Panc1 (cell line): ENCODE data around the gene CTTNBP2. TPM values are rescaled to one million over a fixed set of nuclear protein-coding genes. Genes with fewer than 3 reads are reported as not detected.

ENCODE experiments used
- ATAC-seq: fragments of 200-7000 bp; cut with Tn5 transposase; 2 replicates; pipeline ENCODE4 v1.9.1; 2020; ENCODE audit warnings: mild to moderate bottlenecking, moderate library complexity
- BruUV-seq: library from RNA; stranded (reverse); fragments of 400-500 nt; replicated peaks from 2 replicates; lab custom pipeline; 2021; lab: Mats Ljungman, UMichigan
- CTCF ChIA-PET: fragments of 300-600 bp; sonication (Branson Sonifier 250); formaldehyde crosslinking; loops from one replicate; lab custom pipeline; 2022; ENCODE audit warnings: antibody characterized with exemption; lab: Charles Lee
- POLR2A ChIA-PET: fragments of 300-600 bp; sonication (Branson Sonifier 250); formaldehyde crosslinking; loops from one replicate; lab custom pipeline; 2022; ENCODE audit warnings: antibody characterized with exemption; lab: Charles Lee
- DNase-seq: peaks from one replicate; pipeline ENCODE4 v3.0.0-alpha.2; 2010; ENCODE audit warnings: low read depth, low spot score
- H3K27ac ChIP-seq: 2 replicates; pipeline ENCODE4 v1.5.1; 2011; ENCODE audit warnings: mild to moderate bottlenecking, low read length, inconsistent platforms
- H3K27me3 ChIP-seq: fragments of 200-500 bp; sonication (Bioruptor generic); 2 replicates; pipeline ENCODE4 v1.6.0; 2014; ENCODE audit warnings: low read length, inconsistent platforms; ENCODE audit not compliant: control insufficient read depth, insufficient read depth
- H3K36me3 ChIP-seq: fragments of 200-500 bp; sonication (Bioruptor generic); 2 replicates; pipeline ENCODE4 v1.5.1; 2014; ENCODE audit warnings: inconsistent platforms, mild to moderate bottlenecking, low read length, moderate library complexity; ENCODE audit not compliant: control insufficient read depth, insufficient read depth
- H3K4me1 ChIP-seq: 2 replicates; pipeline ENCODE4 v1.5.1; 2011; ENCODE audit warnings: inconsistent platforms, mild to moderate bottlenecking, low read length, moderate library complexity; ENCODE audit not compliant: control insufficient read depth, insufficient read depth
- H3K4me3 ChIP-seq, 2 experiments: 2 replicates each; pipeline ENCODE4 v1.5.1; 2011 to 2012; ENCODE audit warnings: low read depth in 2 of 2, low read length in 2 of 2, mild to moderate bottlenecking in 2 of 2, inconsistent platforms in 1 of 2, moderate library complexity in 1 of 2
- H3K9me3 ChIP-seq: fragments of 200-500 bp; sonication (Bioruptor generic); 2 replicates; pipeline ENCODE4 v1.5.1; 2014; ENCODE audit warnings: low read depth, mild to moderate bottlenecking, inconsistent platforms, low read length, moderate library complexity; ENCODE audit not compliant: control insufficient read depth, insufficient read depth
- POLR2AphosphoS5 ChIP-seq: IDR thresholded peaks from 2 replicates; pipeline ENCODE4 v1.6.1; 2012; ENCODE audit warnings: mild to moderate bottlenecking, low read depth, low read length, moderate library complexity
- SIN3A ChIP-seq: IDR thresholded peaks from 2 replicates; pipeline ENCODE4 v1.6.1; 2012; ENCODE audit warnings: low read depth, mild to moderate bottlenecking, low read length, moderate library complexity, borderline replicate concordance; ENCODE audit not compliant: insufficient read depth
- TCF7L2 ChIP-seq: IDR thresholded peaks from 2 replicates; pipeline ENCODE4 v1.6.1; 2011; ENCODE audit warnings: mild to moderate bottlenecking, low read depth, low read length, inconsistent platforms
- in situ Hi-C: cut with HindIII; loops from 2 replicates; pipeline ENCODE4 v1.10.0; 2016; ENCODE audit warnings: low sequenced_read_pairs, low pct_unique_long_range_greater_than_20kb
- intact Hi-C: fragments of 100-400 bp; cut with micrococcal nuclease; formaldehyde crosslinking; loops from one replicate; pipeline ENCODE4 v1.10.0; 2022; ENCODE audit not compliant: unreplicated experiment
- total RNA-seq: library from RNA; stranded (reverse); gene quantifications from one replicate; pipeline ENCODE4 v1.2.1, GENCODE V29; 2021; ENCODE audit not compliant: unreplicated experiment
- TF ChIP-seq, protein P1 (sequence below): fragments of 450-650 bp; IDR thresholded peaks from 2 replicates; pipeline ENCODE4 v1.5.1; 2017; ENCODE audit warnings: mild to moderate bottlenecking
- TF ChIP-seq, protein P2 (sequence below), 2 experiments: IDR thresholded peaks; 2 replicates each; pipeline ENCODE4 v1.6.1; 2011 to 2012; ENCODE audit warnings: low read depth in 2 of 2, control low read depth in 1 of 2, low read length in 1 of 2, mild to moderate bottlenecking in 1 of 2, moderate library complexity in 1 of 2; ENCODE audit not compliant: insufficient read depth in 1 of 2

Gene CTTNBP2
- total RNA-seq, 1 experiment from 2014 or later, result 1.0 TPM

DNA sequence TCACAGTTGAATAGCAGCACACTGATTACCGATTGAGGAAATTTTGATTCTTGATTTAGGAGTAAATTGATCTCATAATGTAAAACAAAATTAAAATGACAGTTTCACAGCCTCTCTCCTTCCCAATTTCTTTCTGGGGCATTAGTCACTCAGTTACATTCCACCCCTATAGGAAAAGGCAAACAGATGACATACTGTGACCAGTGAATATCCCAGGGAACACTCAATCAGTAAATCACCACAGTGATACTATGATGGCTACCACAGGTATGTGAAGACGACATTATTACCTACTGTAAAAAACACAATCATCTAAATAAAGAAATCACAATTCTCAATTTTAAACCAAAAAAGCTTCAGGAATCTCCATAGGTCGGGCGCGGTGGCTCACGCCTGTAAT, 15.5 kb downstream of the CTTNBP2 start:
- intact Hi-C loops (no loop called here), in situ Hi-C loops (no loop called here)
- H3K27me3 ChIP-seq, result no peaks in the 10 kb centered on the region; the same call in 1 of the 2 replicates
- TF ChIP-seq, protein P1, sequence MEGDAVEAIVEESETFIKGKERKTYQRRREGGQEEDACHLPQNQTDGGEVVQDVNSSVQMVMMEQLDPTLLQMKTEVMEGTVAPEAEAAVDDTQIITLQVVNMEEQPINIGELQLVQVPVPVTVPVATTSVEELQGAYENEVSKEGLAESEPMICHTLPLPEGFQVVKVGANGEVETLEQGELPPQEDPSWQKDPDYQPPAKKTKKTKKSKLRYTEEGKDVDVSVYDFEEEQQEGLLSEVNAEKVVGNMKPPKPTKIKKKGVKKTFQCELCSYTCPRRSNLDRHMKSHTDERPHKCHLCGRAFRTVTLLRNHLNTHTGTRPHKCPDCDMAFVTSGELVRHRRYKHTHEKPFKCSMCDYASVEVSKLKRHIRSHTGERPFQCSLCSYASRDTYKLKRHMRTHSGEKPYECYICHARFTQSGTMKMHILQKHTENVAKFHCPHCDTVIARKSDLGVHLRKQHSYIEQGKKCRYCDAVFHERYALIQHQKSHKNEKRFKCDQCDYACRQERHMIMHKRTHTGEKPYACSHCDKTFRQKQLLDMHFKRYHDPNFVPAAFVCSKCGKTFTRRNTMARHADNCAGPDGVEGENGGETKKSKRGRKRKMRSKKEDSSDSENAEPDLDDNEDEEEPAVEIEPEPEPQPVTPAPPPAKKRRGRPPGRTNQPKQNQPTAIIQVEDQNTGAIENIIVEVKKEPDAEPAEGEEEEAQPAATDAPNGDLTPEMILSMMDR, result no peak
- TF ChIP-seq, protein P2, sequence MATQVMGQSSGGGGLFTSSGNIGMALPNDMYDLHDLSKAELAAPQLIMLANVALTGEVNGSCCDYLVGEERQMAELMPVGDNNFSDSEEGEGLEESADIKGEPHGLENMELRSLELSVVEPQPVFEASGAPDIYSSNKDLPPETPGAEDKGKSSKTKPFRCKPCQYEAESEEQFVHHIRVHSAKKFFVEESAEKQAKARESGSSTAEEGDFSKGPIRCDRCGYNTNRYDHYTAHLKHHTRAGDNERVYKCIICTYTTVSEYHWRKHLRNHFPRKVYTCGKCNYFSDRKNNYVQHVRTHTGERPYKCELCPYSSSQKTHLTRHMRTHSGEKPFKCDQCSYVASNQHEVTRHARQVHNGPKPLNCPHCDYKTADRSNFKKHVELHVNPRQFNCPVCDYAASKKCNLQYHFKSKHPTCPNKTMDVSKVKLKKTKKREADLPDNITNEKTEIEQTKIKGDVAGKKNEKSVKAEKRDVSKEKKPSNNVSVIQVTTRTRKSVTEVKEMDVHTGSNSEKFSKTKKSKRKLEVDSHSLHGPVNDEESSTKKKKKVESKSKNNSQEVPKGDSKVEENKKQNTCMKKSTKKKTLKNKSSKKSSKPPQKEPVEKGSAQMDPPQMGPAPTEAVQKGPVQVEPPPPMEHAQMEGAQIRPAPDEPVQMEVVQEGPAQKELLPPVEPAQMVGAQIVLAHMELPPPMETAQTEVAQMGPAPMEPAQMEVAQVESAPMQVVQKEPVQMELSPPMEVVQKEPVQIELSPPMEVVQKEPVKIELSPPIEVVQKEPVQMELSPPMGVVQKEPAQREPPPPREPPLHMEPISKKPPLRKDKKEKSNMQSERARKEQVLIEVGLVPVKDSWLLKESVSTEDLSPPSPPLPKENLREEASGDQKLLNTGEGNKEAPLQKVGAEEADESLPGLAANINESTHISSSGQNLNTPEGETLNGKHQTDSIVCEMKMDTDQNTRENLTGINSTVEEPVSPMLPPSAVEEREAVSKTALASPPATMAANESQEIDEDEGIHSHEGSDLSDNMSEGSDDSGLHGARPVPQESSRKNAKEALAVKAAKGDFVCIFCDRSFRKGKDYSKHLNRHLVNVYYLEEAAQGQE (IDR thresholded peaks at IDR 0.05; ENCODE audit: insufficient read depth in 1 of 2, low read depth in 2 of 2, low read length in 1 of 2), result no peak
- TF ChIP-seq SIN3A, result no peak
- TF ChIP-seq TCF7L2, result no peak
- no peak for TF ChIP-seq POLR2AphosphoS5
- no peaks in the 10 kb centered on the region for H3K9me3 ChIP-seq
- ChIA-PET POLR2A (no interaction called here), CTCF (no interaction called here)
- no TSS peak for BruUV-seq
- H3K4me1 ChIP-seq, result no peaks in the 10 kb centered on the region; the same call in 1 of the 2 replicates
- H3K27ac ChIP-seq, result no peak overlapping the region
- ATAC-seq (no peak), DNase-seq (no peak)
- no peak overlapping the region for H3K4me3 ChIP-seq
- H3K36me3 ChIP-seq, result no peaks in the 10 kb centered on the region

DNA sequence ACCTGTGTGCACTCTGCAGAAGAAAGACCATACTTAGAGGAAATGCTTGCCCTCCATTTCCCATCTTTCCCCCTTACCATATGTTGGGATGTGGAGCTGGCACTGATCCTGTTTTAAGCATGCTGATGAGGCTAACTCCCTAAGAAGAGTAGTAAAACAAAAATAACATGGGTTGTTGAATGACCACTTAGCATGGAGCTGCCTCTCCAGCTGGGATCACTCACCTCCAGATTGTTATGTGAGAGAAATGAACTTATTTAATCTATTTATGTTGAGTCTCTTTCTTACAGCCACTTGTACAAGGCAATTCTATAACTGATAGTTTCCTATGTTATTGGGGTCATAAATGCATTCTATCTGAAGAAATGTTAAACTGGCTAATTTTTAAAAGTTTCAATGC, 17.0 kb downstream of the CTTNBP2 start:
- Histone ChIP-seq H3K4me3 (no peak overlapping the region), H3K27ac (no peak overlapping the region), H3K9me3 (no peaks in the 10 kb centered on the region), H3K4me1 (no peaks in the 10 kb centered on the region; the same call in 1 of the 2 replicates), H3K27me3 (no peaks in the 10 kb centered on the region; the same call in 1 of the 2 replicates), H3K36me3 (no peaks in the 10 kb centered on the region)
- ATAC-seq (no peak), DNase-seq (no peak)
- no TSS peak for BruUV-seq
- in situ Hi-C loops, result no loop called here
- POLR2A ChIA-PET, result no interaction called here
- TF ChIP-seq POLR2AphosphoS5, result no peak
- TF ChIP-seq, protein P1, result no peak
- no peak for TF ChIP-seq SIN3A
- TF ChIP-seq TCF7L2, result no peak
- TF ChIP-seq, protein P2 (IDR thresholded peaks at IDR 0.05; ENCODE audit: insufficient read depth in 1 of 2, low read depth in 2 of 2, low read length in 1 of 2), result no peak
- CTCF ChIA-PET, result no interaction called here
- intact Hi-C loops, result no loop called here
